ENCODE results near the gene MAN1C1.

DNA sequence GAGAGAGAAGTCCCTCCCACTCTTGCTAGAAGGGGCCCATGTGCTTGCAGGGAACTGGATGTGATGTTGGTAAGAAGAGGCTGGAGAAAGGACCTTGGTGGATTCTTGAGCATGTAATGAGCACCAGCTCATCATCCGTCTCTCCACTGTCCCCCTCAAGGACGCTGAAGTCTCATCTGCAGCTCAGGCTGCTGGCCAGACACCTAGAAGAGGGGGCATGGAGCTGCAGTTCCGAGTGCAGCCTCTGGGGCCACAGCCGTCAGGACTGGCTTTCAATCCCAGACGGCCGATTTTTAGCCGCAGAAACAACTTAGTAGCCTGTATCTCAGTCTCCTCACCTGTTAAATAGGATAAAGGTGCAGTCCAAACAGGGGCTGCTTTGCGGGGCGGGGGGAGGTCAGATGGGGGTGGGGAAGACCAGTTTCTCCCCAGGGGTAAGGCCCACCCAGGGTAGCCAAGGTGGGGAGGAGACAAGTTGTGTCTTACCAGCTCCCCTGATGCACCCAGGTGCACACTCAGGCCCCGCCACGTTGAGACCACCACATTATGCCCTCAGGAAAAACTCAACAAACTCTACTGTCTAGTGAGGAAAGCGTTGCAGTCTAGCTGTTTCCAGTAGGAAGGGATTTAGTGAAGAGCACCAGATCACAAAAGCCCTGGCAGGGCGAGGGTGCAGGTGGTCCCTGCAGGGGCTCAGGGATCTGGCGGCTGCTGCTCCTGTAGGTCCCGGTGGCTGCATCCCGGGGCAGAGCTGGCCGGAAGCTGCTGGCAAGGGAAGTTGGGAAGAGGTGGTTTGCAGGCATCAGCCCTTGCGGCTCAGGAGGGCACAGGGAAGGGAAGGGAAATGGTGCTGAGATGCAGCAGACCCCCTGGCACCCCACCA, 43.6 kb upstream of the MAN1C1 start:
- TF ChIP-seq EZH2 (IDR thresholded peaks at IDR 0.05; ENCODE audit: borderline replicate concordance, low read depth, low read length, severe bottlenecking): no peak
- TF ChIP-seq POLR2A (IDR thresholded peaks at IDR 0.05; ENCODE audit: low read depth, low read length): no peak
- TF ChIP-seq POLR2AphosphoS5 (IDR thresholded peaks at IDR 0.05; ENCODE audit: insufficient read depth, low read depth, low read length): no peak
- peak; percentile 64 to 81 for TF ChIP-seq CTCF (IDR thresholded peaks at IDR 0.05; ENCODE audit: extremely low read depth in 1 of 2, insufficient read depth in 1 of 2, low read depth in 1 of 2, low read length in 2 of 2)
- no peak for TF ChIP-seq GATA2 (IDR thresholded peaks at IDR 0.05; ENCODE audit: insufficient read depth, insufficient read length, low read depth, low read length)
- TF ChIP-seq, protein P1, sequence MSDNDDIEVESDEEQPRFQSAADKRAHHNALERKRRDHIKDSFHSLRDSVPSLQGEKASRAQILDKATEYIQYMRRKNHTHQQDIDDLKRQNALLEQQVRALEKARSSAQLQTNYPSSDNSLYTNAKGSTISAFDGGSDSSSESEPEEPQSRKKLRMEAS (IDR thresholded peaks at IDR 0.05; ENCODE audit: insufficient read depth, insufficient read length): no peak
- TF ChIP-seq JUN (IDR thresholded peaks at IDR 0.05; ENCODE audit: borderline replicate concordance, insufficient read depth, insufficient read length, low read depth): no peak

All from endothelial cell of umbilical vein (primary cell).